GM23338 (cell line): ENCODE data around the gene KRT83. TPM values are rescaled to one million over a fixed set of nuclear protein-coding genes. Genes with fewer than 3 reads are reported as not detected.
"Not testable (repeated sequence)": the region's sequence is repeated elsewhere in the genome, so short reads cannot be mapped to it uniquely, and the experiment has no call there.

ENCODE experiments used
- ATAC-seq: fragments of 200-7000 bp; cut with Tn5 transposase; 3 replicates; pipeline ENCODE4 v1.9.1; 2020
- DNase-seq: peaks from one replicate; pipeline ENCODE4 v3.0.0-alpha.2; 2015; ENCODE audit warnings: low spot score
- H2AFZ ChIP-seq: fragments of 200-600 bp; sonication (generic); 2 replicates; pipeline ENCODE4 v1.8.0; 2016; ENCODE audit warnings: antibody characterized with exemption, mild to moderate bottlenecking, moderate library complexity
- H3F3A ChIP-seq: fragments of 200-600 bp; sonication (generic); replicated peaks from 2 replicates; pipeline ENCODE4 v1.8.0; 2017; ENCODE audit warnings: antibody characterized with exemption, mixed run types, low read depth
- H3K27ac ChIP-seq: fragments of 200-600 bp; sonication (generic); 2 replicates; pipeline ENCODE4 v1.6.1; 2016; ENCODE audit warnings: low read depth
- H3K27me3 ChIP-seq: fragments of 200-600 bp; sonication (generic); 2 replicates; pipeline ENCODE4 v1.8.0; 2016; ENCODE audit warnings: mild to moderate bottlenecking, mixed run types, moderate library complexity; ENCODE audit not compliant: insufficient read depth
- H3K36me3 ChIP-seq: fragments of 200-600 bp; sonication (generic); 2 replicates; pipeline ENCODE4 v1.8.0; 2016; ENCODE audit warnings: mild to moderate bottlenecking; ENCODE audit not compliant: insufficient read depth
- H3K4me1 ChIP-seq: fragments of 200-600 bp; sonication (generic); 2 replicates; pipeline ENCODE4 v1.8.0; 2016; ENCODE audit warnings: mild to moderate bottlenecking, moderate library complexity; ENCODE audit not compliant: insufficient read depth
- H3K4me2 ChIP-seq: fragments of 200-600 bp; sonication (generic); 2 replicates; pipeline ENCODE4 v1.7.1; 2017; ENCODE audit warnings: mixed run types
- H3K4me3 ChIP-seq: fragments of 200-600 bp; sonication (generic); 2 replicates; pipeline ENCODE4 v1.6.1; 2016; ENCODE audit warnings: mixed run types
- H3K79me2 ChIP-seq: fragments of 200-600 bp; sonication (generic); replicated peaks from 2 replicates; pipeline ENCODE4 v1.8.0; 2017; ENCODE audit warnings: mild to moderate bottlenecking; ENCODE audit not compliant: insufficient read depth
- H3K9me2 ChIP-seq: fragments of 200-600 bp; sonication (generic); 2 replicates; pipeline ENCODE4 v1.8.0; 2017; ENCODE audit not compliant: insufficient read depth
- H4K20me1 ChIP-seq: fragments of 200-600 bp; sonication (generic); replicated peaks from 2 replicates; pipeline ENCODE4 v1.8.0; 2017; ENCODE audit warnings: mild to moderate bottlenecking; ENCODE audit not compliant: insufficient read depth
- H3K27ac Mint-ChIP-seq: 2 replicates; pipeline ENCODE4 v1.8.0; 2020; ENCODE audit warnings: inconsistent platforms, mild to moderate bottlenecking, moderate library complexity, mixed read lengths
- H3K27me3 Mint-ChIP-seq: 3 replicates; pipeline ENCODE4 v1.8.0; 2022; ENCODE audit warnings: low read depth, mild to moderate bottlenecking, moderate library complexity, mixed read lengths, inconsistent platforms; ENCODE audit not compliant: insufficient read depth, poor library complexity
- H3K36me3 Mint-ChIP-seq: 3 replicates; pipeline ENCODE4 v1.8.0; 2021; ENCODE audit warnings: low read depth, mild to moderate bottlenecking, inconsistent platforms, moderate library complexity, mixed read lengths
- H3K4me1 Mint-ChIP-seq: 3 replicates; pipeline ENCODE4 v1.8.0; 2020; ENCODE audit warnings: mild to moderate bottlenecking, inconsistent platforms, mixed read lengths
- H3K4me3 Mint-ChIP-seq: 3 replicates; pipeline ENCODE4 v1.8.0; 2021; ENCODE audit warnings: moderate library complexity, mild to moderate bottlenecking, inconsistent platforms, mixed read lengths
- H3K9me3 Mint-ChIP-seq: 3 replicates; pipeline ENCODE4 v1.8.0; 2020; ENCODE audit warnings: moderate library complexity, mild to moderate bottlenecking, inconsistent platforms, mixed read lengths
- CREB1 ChIP-seq: fragments of 250-450 bp; sonication (Bioruptor Pico); IDR thresholded peaks from 2 replicates; pipeline ENCODE4 v1.5.0; 2020; ENCODE audit warnings: low read depth, mild to moderate bottlenecking, moderate library complexity
- EZH2phosphoT487 ChIP-seq: fragments of 200-600 bp; sonication (generic); IDR thresholded peaks from one replicate; pipeline ENCODE4 v1.8.1; 2018; ENCODE audit warnings: antibody characterized with exemption; ENCODE audit not compliant: unreplicated experiment
- JUNB ChIP-seq: IDR thresholded peaks from one replicate; pipeline ENCODE4 v1.6.1; 2016; ENCODE audit warnings: antibody characterized with exemption; ENCODE audit not compliant: unreplicated experiment
- NANOG ChIP-seq: IDR thresholded peaks from 2 replicates; pipeline ENCODE4 v1.6.1; 2016; ENCODE audit warnings: antibody characterized with exemption, borderline replicate concordance
- POLR2AphosphoS5 ChIP-seq: IDR thresholded peaks from 2 replicates; pipeline ENCODE4 v1.6.1; 2016; ENCODE audit warnings: antibody characterized with exemption, low read depth
- ZNF331 ChIP-seq: fragments of 250-450 bp; sonication (Bioruptor Pico); IDR thresholded peaks from 2 replicates; pipeline ENCODE4 v1.5.0; 2020; ENCODE audit warnings: low read depth, mild to moderate bottlenecking, moderate library complexity
- polyA plus RNA-seq: library from polyadenylated mRNA; unstranded; fragments of >200 nt; fragmentation: Nextera tagmentation; extraction: Ambion mirVana; gene quantifications from 2 replicates; pipeline ENCODE4 v1.2.1, GENCODE V29; 2016
- total RNA-seq: library from RNA; depleted of rRNA; stranded (reverse); fragments of >200 nt; shearing (Covaris generic); gene quantifications from 2 replicates; pipeline ENCODE4 v1.2.3, GENCODE V29; 2014
- TF ChIP-seq, protein P1 (sequence below), 2 experiments: fragments of 200-600 bp in 1 of 2; sonication (generic) in 1 of 2; conservative IDR thresholded peaks; 2 replicates each; pipeline versions ENCODE4 v1.5.1 to v1.6.1; 2016 to 2017; ENCODE audit warnings: antibody characterized with exemption in 2 of 2, low read depth in 2 of 2, mild to moderate bottlenecking in 2 of 2, moderate library complexity in 1 of 2
- TF ChIP-seq, protein P2 (sequence below): IDR thresholded peaks from one replicate; pipeline ENCODE4 v1.6.1; 2018; ENCODE audit warnings: antibody characterized with exemption; ENCODE audit not compliant: unreplicated experiment
- TF ChIP-seq, protein P3 (sequence below): IDR thresholded peaks from 2 replicates; pipeline ENCODE4 v1.6.1; 2016; ENCODE audit warnings: antibody characterized with exemption

The KRT83 gene
- total and polyA plus RNA-seq, 2 experiments from 2014 or later: not detected

DNA sequence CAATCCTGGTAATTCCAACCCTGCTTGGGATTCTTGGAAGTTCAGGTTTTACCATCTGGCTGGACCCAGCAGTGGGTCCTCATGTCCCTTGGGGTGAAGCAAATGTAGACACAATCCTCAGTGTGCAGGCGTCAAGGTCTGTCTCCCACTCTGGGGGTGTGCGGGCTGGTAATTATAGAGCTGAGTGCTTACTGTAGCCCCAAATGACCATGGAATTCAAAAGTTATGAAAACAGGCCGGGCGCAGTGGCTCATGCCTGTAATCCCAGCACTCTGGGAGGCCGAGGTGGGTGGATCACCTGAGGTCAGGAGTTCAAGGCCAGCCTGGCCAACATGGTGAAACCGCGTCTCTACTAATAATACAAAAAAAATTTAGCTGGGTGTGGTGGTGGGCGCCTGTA is 23.8 kb upstream of the KRT83 start:
- not testable (repeated sequence) for H3K36me3 ChIP-seq, H3K9me3 Mint-ChIP-seq, ATAC-seq, H3K4me1 ChIP-seq, H3K4me3 ChIP-seq, H3K79me2 ChIP-seq, H4K20me1 ChIP-seq, H3F3A ChIP-seq, H3K36me3 Mint-ChIP-seq, DNase-seq, H3K4me3 Mint-ChIP-seq, H3K27me3 ChIP-seq, H3K27ac Mint-ChIP-seq, H3K9me2 ChIP-seq, H3K4me2 ChIP-seq, H3K27ac ChIP-seq, H2AFZ ChIP-seq, H3K4me1 Mint-ChIP-seq
- peaks cover 11% of the 10 kb centered on the region for H3K27me3 Mint-ChIP-seq

DNA sequence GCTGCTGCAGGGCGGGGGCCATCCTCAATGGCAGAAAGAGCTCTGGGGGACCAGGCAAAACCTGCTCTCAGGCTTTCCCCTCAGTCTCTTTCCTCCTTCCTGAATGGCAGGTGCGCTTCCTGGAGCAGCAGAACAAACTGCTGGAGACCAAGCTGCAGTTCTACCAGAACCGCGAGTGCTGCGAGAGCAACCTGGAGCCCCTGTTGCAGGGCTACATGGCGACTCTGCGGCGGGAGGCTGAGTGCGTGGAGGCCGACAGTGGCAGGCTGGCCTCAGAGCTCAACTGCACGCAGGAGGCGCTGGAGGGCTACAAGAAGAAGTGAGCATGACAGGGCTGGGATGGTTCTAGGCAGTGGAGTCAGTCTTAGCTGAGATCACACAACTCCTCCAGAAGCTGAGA is 22.9 kb upstream of the KRT83 start:
- Mint-ChIP-seq H3K9me3 (no peaks in the 10 kb centered on the region), H3K4me3 (no peak overlapping the region), H3K4me1 (no peaks in the 10 kb centered on the region), H3K36me3 (no peaks in the 10 kb centered on the region), H3K27me3 (peaks cover 11% of the 10 kb centered on the region), H3K27ac (no peak overlapping the region)
- H3K4me1 ChIP-seq: no peaks in the 10 kb centered on the region
- H3F3A ChIP-seq: no peaks in the 10 kb centered on the region
- H3K27me3 ChIP-seq: no peaks in the 10 kb centered on the region
- no peaks in the 10 kb centered on the region for H4K20me1 ChIP-seq
- H2AFZ ChIP-seq: no peak overlapping the region
- no peak overlapping the region for H3K4me3 ChIP-seq
- H3K9me2 ChIP-seq: no peaks in the 10 kb centered on the region
- no peak overlapping the region for H3K4me2 ChIP-seq
- ATAC-seq (no peak), DNase-seq (no peak)
- no peak for TF ChIP-seq JUNB
- TF ChIP-seq, protein P1, sequence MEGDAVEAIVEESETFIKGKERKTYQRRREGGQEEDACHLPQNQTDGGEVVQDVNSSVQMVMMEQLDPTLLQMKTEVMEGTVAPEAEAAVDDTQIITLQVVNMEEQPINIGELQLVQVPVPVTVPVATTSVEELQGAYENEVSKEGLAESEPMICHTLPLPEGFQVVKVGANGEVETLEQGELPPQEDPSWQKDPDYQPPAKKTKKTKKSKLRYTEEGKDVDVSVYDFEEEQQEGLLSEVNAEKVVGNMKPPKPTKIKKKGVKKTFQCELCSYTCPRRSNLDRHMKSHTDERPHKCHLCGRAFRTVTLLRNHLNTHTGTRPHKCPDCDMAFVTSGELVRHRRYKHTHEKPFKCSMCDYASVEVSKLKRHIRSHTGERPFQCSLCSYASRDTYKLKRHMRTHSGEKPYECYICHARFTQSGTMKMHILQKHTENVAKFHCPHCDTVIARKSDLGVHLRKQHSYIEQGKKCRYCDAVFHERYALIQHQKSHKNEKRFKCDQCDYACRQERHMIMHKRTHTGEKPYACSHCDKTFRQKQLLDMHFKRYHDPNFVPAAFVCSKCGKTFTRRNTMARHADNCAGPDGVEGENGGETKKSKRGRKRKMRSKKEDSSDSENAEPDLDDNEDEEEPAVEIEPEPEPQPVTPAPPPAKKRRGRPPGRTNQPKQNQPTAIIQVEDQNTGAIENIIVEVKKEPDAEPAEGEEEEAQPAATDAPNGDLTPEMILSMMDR (conservative IDR thresholded peaks at IDR 0.05; ENCODE audit: low read depth in 2 of 2): peak in 1 of 2 experiments; percentile 21; a peak in 1 of 4 replicates
- H3K36me3 ChIP-seq: no peaks in the 10 kb centered on the region
- H3K27ac ChIP-seq: no peak overlapping the region
- no peaks in the 10 kb centered on the region for H3K79me2 ChIP-seq

- Histone ChIP-seq H3K4me3 (no peak overlapping the region), H2AFZ (no peak overlapping the region), H3K27me3 (no peaks in the 10 kb centered on the region), H3K4me1 (no peaks in the 10 kb centered on the region), H3K9me2 (no peaks in the 10 kb centered on the region), H3K27ac (no peak overlapping the region), H3K79me2 (no peaks in the 10 kb centered on the region), H4K20me1 (no peaks in the 10 kb centered on the region), H3K4me2 (no peak overlapping the region), H3K36me3 (no peaks in the 10 kb centered on the region), H3F3A (no peaks in the 10 kb centered on the region)
- ATAC-seq: no peak
- no peak overlapping the region for H3K27ac Mint-ChIP-seq
- no peaks in the 10 kb centered on the region for H3K4me1 Mint-ChIP-seq
- H3K36me3 Mint-ChIP-seq: no peaks in the 10 kb centered on the region
- peaks cover 13% of the 10 kb centered on the region for H3K27me3 Mint-ChIP-seq
- no peaks in the 10 kb centered on the region for H3K9me3 Mint-ChIP-seq
- no peak for DNase-seq
- no peak overlapping the region for H3K4me3 Mint-ChIP-seq
- TF ChIP-seq NANOG: no peak
- TF ChIP-seq, protein P2, sequence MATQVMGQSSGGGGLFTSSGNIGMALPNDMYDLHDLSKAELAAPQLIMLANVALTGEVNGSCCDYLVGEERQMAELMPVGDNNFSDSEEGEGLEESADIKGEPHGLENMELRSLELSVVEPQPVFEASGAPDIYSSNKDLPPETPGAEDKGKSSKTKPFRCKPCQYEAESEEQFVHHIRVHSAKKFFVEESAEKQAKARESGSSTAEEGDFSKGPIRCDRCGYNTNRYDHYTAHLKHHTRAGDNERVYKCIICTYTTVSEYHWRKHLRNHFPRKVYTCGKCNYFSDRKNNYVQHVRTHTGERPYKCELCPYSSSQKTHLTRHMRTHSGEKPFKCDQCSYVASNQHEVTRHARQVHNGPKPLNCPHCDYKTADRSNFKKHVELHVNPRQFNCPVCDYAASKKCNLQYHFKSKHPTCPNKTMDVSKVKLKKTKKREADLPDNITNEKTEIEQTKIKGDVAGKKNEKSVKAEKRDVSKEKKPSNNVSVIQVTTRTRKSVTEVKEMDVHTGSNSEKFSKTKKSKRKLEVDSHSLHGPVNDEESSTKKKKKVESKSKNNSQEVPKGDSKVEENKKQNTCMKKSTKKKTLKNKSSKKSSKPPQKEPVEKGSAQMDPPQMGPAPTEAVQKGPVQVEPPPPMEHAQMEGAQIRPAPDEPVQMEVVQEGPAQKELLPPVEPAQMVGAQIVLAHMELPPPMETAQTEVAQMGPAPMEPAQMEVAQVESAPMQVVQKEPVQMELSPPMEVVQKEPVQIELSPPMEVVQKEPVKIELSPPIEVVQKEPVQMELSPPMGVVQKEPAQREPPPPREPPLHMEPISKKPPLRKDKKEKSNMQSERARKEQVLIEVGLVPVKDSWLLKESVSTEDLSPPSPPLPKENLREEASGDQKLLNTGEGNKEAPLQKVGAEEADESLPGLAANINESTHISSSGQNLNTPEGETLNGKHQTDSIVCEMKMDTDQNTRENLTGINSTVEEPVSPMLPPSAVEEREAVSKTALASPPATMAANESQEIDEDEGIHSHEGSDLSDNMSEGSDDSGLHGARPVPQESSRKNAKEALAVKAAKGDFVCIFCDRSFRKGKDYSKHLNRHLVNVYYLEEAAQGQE: no peak
- no peak for TF ChIP-seq CREB1
- TF ChIP-seq JUNB: no peak
- no peak for TF ChIP-seq ZNF331 (CRISPR knock-in tag)
- TF ChIP-seq EZH2phosphoT487: no peak
- TF ChIP-seq, protein P1 (conservative IDR thresholded peaks at IDR 0.05; ENCODE audit: low read depth in 2 of 2): no peak
- no peak for TF ChIP-seq POLR2AphosphoS5
- TF ChIP-seq, protein P3, sequence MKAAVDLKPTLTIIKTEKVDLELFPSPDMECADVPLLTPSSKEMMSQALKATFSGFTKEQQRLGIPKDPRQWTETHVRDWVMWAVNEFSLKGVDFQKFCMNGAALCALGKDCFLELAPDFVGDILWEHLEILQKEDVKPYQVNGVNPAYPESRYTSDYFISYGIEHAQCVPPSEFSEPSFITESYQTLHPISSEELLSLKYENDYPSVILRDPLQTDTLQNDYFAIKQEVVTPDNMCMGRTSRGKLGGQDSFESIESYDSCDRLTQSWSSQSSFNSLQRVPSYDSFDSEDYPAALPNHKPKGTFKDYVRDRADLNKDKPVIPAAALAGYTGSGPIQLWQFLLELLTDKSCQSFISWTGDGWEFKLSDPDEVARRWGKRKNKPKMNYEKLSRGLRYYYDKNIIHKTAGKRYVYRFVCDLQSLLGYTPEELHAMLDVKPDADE: no peak
These were observed 22.4 kb upstream of the KRT83 start for GRCh38 chr12:52343550-52343949.
